Adrenal gland (tissue), 12 donors: ENCODE measurements around the gene OTOP3. TPM values are rescaled to one million over a fixed set of nuclear protein-coding genes. Genes with fewer than 3 reads are reported as not detected.

Experiments
- DNase-seq, 7 donors: peaks; one replicate each; pipeline ENCODE4 v3.0.0-alpha.2; 2019 to 2020
- H3K27ac ChIP-seq, 5 donors: fragments of 200-600 bp; sonication (generic) in 4 of 5; 1 replicate in 3 of 5; 2 replicates in 2 of 5; pipeline versions ENCODE4 v1.5.1 to v1.8.0; 2016 to 2020; ENCODE audit warnings: mild to moderate bottlenecking in 1 of 5
- H3K27me3 ChIP-seq: fragments of 200-600 bp; 2 replicates; pipeline ENCODE4 v1.8.0; 2021
- H3K36me3 ChIP-seq, 2 donors: fragments of 200-600 bp; replicated peaks in 1 of 2; 1 replicate in 1 of 2; 2 replicates in 1 of 2; pipeline versions ENCODE4 v1.5.1 to v1.8.0; 2018 to 2022
- H3K4me1 ChIP-seq, 2 donors: fragments of 200-600 bp; replicated peaks in 1 of 2; 1 replicate in 1 of 2; 2 replicates in 1 of 2; pipeline versions ENCODE4 v1.5.1 to v1.8.0; 2018 to 2021
- H3K4me3 ChIP-seq, 4 donors: fragments of 200-600 bp; sonication (generic) in 3 of 4; one replicate each; pipeline ENCODE4 v1.5.1; 2016 to 2018
- H3K9me3 ChIP-seq, 3 donors: fragments of 200-600 bp; sonication (generic) in 1 of 3; replicated peaks in 1 of 3; 1 replicate in 2 of 3; 2 replicates in 1 of 3; pipeline versions ENCODE4 v1.5.1 to v1.8.0; 2016 to 2021
- POLR2A ChIP-seq, 2 donors: fragments of 450-650 bp; IDR thresholded peaks; one replicate each; pipeline ENCODE4 v1.6.1; 2017; ENCODE audit warnings: antibody characterized with exemption in 2 of 2, mild to moderate bottlenecking in 2 of 2, moderate library complexity in 1 of 2
- WGBS, 4 donors: extraction: QIAGEN DNeasy Blood & Tissue Kit in 2 of 4; methylation state at CpG; one replicate each; pipeline versions ENCODE4 v1.1.5 to v1.1.7; 2013 to 2017; 5-methylcytosine and 5-hydroxymethylcytosine counted together
- intact Hi-C, 2 donors: fragments of 100-400 bp; cut with DNase I; formaldehyde crosslinking; loops; one replicate each; pipeline versions ENCODE4 v1.14.1 to v1.15.0; 2022 to 2023
- polyA plus RNA-seq, 3 donors: library from polyadenylated mRNA; stranded (reverse); fragments of 200-250 nt in 2 of 3; fragments of 350-450 nt in 1 of 3; fragmentation: Illumina TruSeq in 1 of 3; extraction: RNeasy Lipid Tissue Mini Kit (QIAGEN cat#74804) in 1 of 3; gene quantifications; one replicate each; pipeline ENCODE4 v1.2.3, GENCODE V29; 2013 to 2014
- total RNA-seq, 9 donors: library from RNA; depleted of rRNA in 4 of 9; stranded (reverse); fragments of >200 nt in 4 of 9; fragments of 120-200 nt in 1 of 9; fragmentation: NEBNext Ultra II Directional in 1 of 9; extraction: Animal tissue kit (Norgen Biotek cat#: 25700) in 1 of 9; gene quantifications; one replicate each; pipeline versions ENCODE4 v1.1.0 to v1.2.4, GENCODE V29; 2013 to 2023
- TF ChIP-seq, protein P1 (sequence below), 6 experiments: fragments of 450-650 bp in 4 of 6; fragments of 200-600 bp in 2 of 6; sonication (generic) in 1 of 6; IDR thresholded peaks; 1 replicate in 5 of 6; 2 replicates in 1 of 6; pipeline versions ENCODE4 v1.5.1 to v1.8.0; 2016 to 2021; ENCODE audit warnings: antibody characterized with exemption in 6 of 6, mild to moderate bottlenecking in 2 of 6, moderate library complexity in 1 of 6
- donor health status: healthy with polysubstance abuse.
- donor health status: Bipolar disorder and iron deficiency.
- donor health status: DM: yes; HTN: yes; CAD: no.
- donor health status: DM: no; HTN: no; CAD: no.
- donor health status: DM: no; HTN: no; CAD: no.
- donor health status: DM: yes; HTN: yes; CAD: no.

The OTOP3 gene
- total and polyA plus RNA-seq, 12 donors, result not detected

DNA sequence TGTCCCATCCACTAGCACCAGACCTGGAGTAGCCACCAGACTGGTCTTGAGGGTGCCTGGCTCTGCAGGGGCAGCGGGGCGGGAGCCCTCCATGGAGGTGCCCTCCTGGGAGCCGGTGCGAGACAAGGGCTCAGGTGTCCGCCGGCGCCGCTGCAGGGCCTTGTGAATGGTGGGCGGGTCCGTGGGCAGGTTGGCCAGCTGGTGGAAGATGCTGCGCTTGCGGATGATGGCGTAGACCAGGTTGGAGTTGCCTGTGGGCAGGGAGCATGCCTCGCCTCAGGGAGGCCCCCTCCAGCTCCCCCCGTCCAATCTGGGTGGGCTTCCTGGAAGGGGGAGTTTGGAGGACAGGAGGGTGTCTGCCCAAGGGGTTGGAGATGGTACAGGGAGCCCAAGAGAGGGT, 18.4 kb downstream of the OTOP3 start:
- no peak for TF ChIP-seq POLR2A (IDR thresholded peaks at IDR 0.05)
- TF ChIP-seq, protein P1, sequence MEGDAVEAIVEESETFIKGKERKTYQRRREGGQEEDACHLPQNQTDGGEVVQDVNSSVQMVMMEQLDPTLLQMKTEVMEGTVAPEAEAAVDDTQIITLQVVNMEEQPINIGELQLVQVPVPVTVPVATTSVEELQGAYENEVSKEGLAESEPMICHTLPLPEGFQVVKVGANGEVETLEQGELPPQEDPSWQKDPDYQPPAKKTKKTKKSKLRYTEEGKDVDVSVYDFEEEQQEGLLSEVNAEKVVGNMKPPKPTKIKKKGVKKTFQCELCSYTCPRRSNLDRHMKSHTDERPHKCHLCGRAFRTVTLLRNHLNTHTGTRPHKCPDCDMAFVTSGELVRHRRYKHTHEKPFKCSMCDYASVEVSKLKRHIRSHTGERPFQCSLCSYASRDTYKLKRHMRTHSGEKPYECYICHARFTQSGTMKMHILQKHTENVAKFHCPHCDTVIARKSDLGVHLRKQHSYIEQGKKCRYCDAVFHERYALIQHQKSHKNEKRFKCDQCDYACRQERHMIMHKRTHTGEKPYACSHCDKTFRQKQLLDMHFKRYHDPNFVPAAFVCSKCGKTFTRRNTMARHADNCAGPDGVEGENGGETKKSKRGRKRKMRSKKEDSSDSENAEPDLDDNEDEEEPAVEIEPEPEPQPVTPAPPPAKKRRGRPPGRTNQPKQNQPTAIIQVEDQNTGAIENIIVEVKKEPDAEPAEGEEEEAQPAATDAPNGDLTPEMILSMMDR (IDR thresholded peaks at IDR 0.05), result no peak
- H3K4me1 ChIP-seq, result no peaks in the 10 kb centered on the region
- no peak overlapping the region for H3K27ac ChIP-seq
- H3K4me3 ChIP-seq, result no peak overlapping the region
- H3K27me3 ChIP-seq, result no peaks in the 10 kb centered on the region
- intact Hi-C loops, result loop anchor here in 1 of 2 donors (10.0 kb wide), 1 partner anchor 159 kb away; no protein-coding TSS in a partner anchor
- no peaks in the 10 kb centered on the region for H3K36me3 ChIP-seq
- H3K9me3 ChIP-seq, result no peaks in the 10 kb centered on the region
- WGBS, 4 donors, result 92 to 95% (median 94%) methylated on average over 14 to 15 of the region's 15 CpGs
- DNase-seq, result no peak

DNA sequence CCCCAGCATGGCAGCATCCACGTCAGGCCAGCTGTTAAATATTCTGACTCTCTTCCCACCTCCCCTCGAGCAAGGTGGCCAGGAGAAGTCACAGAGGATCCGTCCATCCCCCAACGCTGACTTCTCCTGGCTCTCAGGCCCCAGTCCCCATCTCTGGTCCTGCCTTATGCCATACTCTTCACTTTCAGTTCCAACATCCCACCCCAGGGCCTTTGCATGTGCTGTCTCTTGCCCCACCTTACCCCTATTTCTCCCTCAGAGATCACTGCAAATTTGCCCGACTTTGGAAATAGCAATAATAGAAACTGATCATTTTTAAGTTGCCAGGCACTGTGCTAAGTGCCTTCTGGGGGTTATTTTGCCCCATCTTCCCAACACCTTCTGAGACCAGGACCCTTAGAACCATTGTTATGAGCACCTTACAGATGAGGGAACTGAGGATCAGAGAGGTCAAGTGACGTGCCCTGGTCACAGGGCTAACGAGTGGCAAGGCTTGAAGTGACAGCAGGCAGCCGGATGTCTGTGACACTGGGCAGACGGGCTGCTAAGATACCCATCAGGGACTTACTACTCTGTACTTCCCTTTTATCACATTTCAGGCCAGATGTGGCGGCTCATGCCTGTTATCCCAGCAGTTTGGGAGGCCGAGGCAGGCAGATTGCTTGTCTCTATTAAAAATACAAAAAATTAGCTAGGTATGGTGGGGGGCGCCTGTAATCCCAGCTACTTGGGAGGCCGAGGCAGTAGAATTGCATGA, 19.1 kb downstream of the OTOP3 start:
- H3K36me3 ChIP-seq, result no peaks in the 10 kb centered on the region
- no peak overlapping the region for H3K4me3 ChIP-seq
- no peak for DNase-seq
- H3K4me1 ChIP-seq, result no peaks in the 10 kb centered on the region
- no peaks in the 10 kb centered on the region for H3K9me3 ChIP-seq
- WGBS, 4 donors, result 68 to 76% (median 73%) methylated on average over 12 to 13 of the region's 13 CpGs
- no peak for TF ChIP-seq POLR2A (IDR thresholded peaks at IDR 0.05)
- TF ChIP-seq, protein P1 (IDR thresholded peaks at IDR 0.05), result no peak
- intact Hi-C loops, result loop anchor here (5.0 to 10.0 kb wide), 3 partner anchors 33 to 163 kb away; partner anchors contain the start of genes OTOP2 (in 2 of the 2) and USH1G (in 2 of the 2)
- H3K27ac ChIP-seq, result no peak overlapping the region
- no peaks in the 10 kb centered on the region for H3K27me3 ChIP-seq

DNA sequence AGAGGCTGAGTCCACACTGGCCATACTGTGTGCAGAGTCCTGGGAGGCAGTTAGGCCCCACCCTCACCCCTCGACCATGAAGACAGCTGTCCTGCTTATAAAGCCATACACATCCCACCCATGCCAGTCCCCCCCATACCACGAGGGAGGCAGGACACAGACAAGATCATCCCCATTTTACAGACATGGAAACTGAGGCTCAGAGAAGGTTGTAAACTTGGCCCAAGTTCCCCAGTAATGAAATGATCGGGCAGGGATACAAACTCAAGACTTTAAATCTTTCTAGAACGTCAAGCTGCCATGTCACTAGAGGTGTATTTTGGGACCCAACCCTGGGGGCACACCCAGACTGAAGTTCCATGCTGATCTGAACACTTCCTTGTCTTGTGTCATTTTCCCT, 20.4 kb downstream of the OTOP3 start:
- no peak for DNase-seq
- no peak for TF ChIP-seq POLR2A (IDR thresholded peaks at IDR 0.05)
- TF ChIP-seq, protein P1 (IDR thresholded peaks at IDR 0.05), result no peak
- H3K4me3 ChIP-seq, result no peak overlapping the region
- 74 to 91% (median 82%) methylated on average over 4 of the region's 4 CpGs for WGBS, 4 donors
- H3K27ac ChIP-seq, result no peak overlapping the region
- H3K36me3 ChIP-seq, result no peaks in the 10 kb centered on the region
- no peaks in the 10 kb centered on the region for H3K4me1 ChIP-seq
- intact Hi-C loops, result loop anchor here (5.0 to 10.0 kb wide), 3 partner anchors 34 to 164 kb away; partner anchors contain the start of genes OTOP2 (in 2 of the 2) and USH1G (in 2 of the 2)
- no peaks in the 10 kb centered on the region for H3K9me3 ChIP-seq
- H3K27me3 ChIP-seq, result no peaks in the 10 kb centered on the region

DNA sequence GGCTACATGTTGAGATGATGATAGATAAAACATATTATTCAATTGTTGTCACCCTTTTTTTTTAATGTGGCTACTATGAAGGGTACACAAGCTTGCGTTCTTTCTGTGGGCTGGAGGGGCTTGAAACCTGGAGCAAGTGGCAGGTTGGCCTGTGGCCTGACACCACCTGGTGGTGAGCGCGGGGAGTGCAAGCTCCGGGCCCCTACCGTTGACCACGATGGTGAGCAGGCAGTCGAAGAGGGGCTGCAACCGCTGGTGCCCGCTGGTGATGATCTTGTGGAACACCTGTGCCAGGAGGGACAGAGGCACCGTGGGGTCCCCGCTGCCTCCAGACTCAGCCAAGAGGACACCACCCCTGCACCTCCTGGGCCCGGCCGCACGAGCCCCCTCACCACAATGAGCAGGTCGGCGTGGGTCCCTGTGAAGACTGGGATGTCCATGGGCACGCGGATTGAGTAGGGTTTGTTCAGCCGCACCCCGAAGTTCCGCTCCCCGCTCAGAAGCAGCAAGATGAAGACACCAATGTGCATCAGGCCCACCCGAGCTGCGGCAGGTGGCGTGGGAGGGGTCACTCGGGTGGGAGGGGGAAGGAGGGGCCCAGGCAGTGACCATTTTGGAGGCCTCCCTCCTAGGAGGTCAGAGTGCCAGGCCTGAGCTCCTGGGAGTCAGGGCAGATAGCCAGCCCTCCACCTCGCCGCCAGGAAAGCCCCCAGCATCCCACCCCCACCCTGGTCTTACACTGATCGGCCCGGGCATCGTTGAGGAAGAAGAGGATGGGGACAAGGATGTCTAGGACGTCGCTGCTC, 22.4 kb downstream of the OTOP3 start:
- Histone ChIP-seq H3K36me3 (no peaks in the 10 kb centered on the region), H3K9me3 (no peaks in the 10 kb centered on the region), H3K4me1 (no peaks in the 10 kb centered on the region), H3K4me3 (no peak overlapping the region), H3K27ac (no peak overlapping the region), H3K27me3 (no peaks in the 10 kb centered on the region)
- WGBS, 4 donors, result 4 to 48% (median 44%) methylated on average over 6 to 33 of the region's 33 CpGs
- peak; percentile 64 to 89 (median 79) for DNase-seq
- TF ChIP-seq, protein P1 (IDR thresholded peaks at IDR 0.05), result peak; percentile 89 to 94 (median 92)
- no peak for TF ChIP-seq POLR2A (IDR thresholded peaks at IDR 0.05)
- intact Hi-C loops, result loop anchor here (5.0 to 10.0 kb wide), 3 partner anchors 36 to 166 kb away; partner anchors contain the start of genes OTOP2 (in 2 of the 2) and USH1G (in 2 of the 2)
